Transverse colon (tissue), 4 donors: Measurements from ENCODE around the gene SP140L. TPM values are rescaled to one million over a fixed set of nuclear protein-coding genes. Genes with fewer than 3 reads are reported as not detected.
"Not testable (repeated sequence)": the region's sequence is repeated elsewhere in the genome, so short reads cannot be mapped to it uniquely, and the experiment has no call there.

ENCODE experiments used
- DNase-seq: peaks from one replicate; pipeline ENCODE4 v3.0.0-alpha.2; 2019
- H3K27ac ChIP-seq, 4 donors: fragments of 200-600 bp; sonication (generic); 2 replicates each; pipeline ENCODE4 v1.5.1; 2016 to 2018; ENCODE audit warnings: inconsistent platforms in 4 of 4
- H3K27me3 ChIP-seq: fragments of 200-600 bp; sonication (generic); 2 replicates; pipeline ENCODE4 v1.5.1; 2017; ENCODE audit warnings: inconsistent platforms
- H3K36me3 ChIP-seq, 4 donors: fragments of 200-600 bp; sonication (generic); 2 replicates each; pipeline ENCODE4 v1.5.1; 2017 to 2019; ENCODE audit warnings: inconsistent platforms in 4 of 4
- H3K4me1 ChIP-seq, 4 donors: fragments of 200-600 bp; sonication (generic); 2 replicates each; pipeline ENCODE4 v1.5.1; 2017 to 2020; ENCODE audit warnings: inconsistent platforms in 4 of 4
- H3K4me3 ChIP-seq, 4 donors: fragments of 200-600 bp; sonication (generic); 1 replicate in 1 of 4; 2 replicates in 3 of 4; pipeline versions ENCODE4 v1.5.1 to v1.6.1; 2017 to 2019; ENCODE audit warnings: inconsistent platforms in 4 of 4
- H3K9me3 ChIP-seq, 2 donors: fragments of 200-600 bp; sonication (generic); 2 replicates each; pipeline ENCODE4 v1.5.1; 2017 to 2019; ENCODE audit warnings: inconsistent platforms in 2 of 2
- EP300 ChIP-seq: sonication (generic); formaldehyde crosslinking; IDR thresholded peaks from one replicate; pipeline ENCODE4 v1.6.1; 2017; ENCODE audit warnings: antibody characterized with exemption, low read depth
- POLR2A ChIP-seq: fragments of 450-650 bp; IDR thresholded peaks from one replicate; pipeline ENCODE4 v1.6.1; 2016; ENCODE audit warnings: antibody characterized with exemption, mild to moderate bottlenecking, moderate library complexity
- POLR2AphosphoS5 ChIP-seq, 3 donors: sonication (generic); formaldehyde crosslinking; IDR thresholded peaks; one replicate each; pipeline ENCODE4 v1.6.1; 2016; ENCODE audit warnings: antibody characterized with exemption in 3 of 3
- WGBS, 2 donors: methylation state at CpG; one replicate each; pipeline ENCODE4 v1.1.5; 2018; ENCODE audit warnings: low coverage in 1 of 2; 5-methylcytosine and 5-hydroxymethylcytosine counted together
- in situ Hi-C, 4 donors: fragments of 200-750 bp; cut with MboI; loops; one replicate each; pipeline versions ENCODE4 v1.15.0 to v1.15.1; 2017; ENCODE audit warnings: low sequenced_read_pairs in 3 of 4, low pct_ligation_motif_present in 1 of 4, low pct_unique_long_range_greater_than_20kb in 1 of 4
- intact Hi-C: fragments of 100-400 bp; cut with DNase I; formaldehyde crosslinking; loops from one replicate; pipeline ENCODE4 v1.15.1; 2023; ENCODE audit warnings: low total_unique reads
- total RNA-seq, 4 donors: library from RNA; depleted of rRNA; stranded (reverse); fragments of >200 nt; gene quantifications; one replicate each; pipeline ENCODE4 v1.1.0, GENCODE V29; 2016
- TF ChIP-seq, protein P1 (sequence below), 5 experiments: fragments of 200-600 bp in 3 of 5; fragments of 450-650 bp in 2 of 5; sonication (generic) in 3 of 5; IDR thresholded peaks; 1 replicate in 2 of 5; 2 replicates in 3 of 5; pipeline ENCODE4 v1.5.1; 2016 to 2017; ENCODE audit warnings: antibody characterized with exemption in 5 of 5, inconsistent platforms in 3 of 5, mild to moderate bottlenecking in 2 of 5, moderate library complexity in 1 of 5

The SP140L gene
- total RNA-seq, 4 donors from 2014 or later: 6.8 to 32.9 (median 17.9) TPM

DNA sequence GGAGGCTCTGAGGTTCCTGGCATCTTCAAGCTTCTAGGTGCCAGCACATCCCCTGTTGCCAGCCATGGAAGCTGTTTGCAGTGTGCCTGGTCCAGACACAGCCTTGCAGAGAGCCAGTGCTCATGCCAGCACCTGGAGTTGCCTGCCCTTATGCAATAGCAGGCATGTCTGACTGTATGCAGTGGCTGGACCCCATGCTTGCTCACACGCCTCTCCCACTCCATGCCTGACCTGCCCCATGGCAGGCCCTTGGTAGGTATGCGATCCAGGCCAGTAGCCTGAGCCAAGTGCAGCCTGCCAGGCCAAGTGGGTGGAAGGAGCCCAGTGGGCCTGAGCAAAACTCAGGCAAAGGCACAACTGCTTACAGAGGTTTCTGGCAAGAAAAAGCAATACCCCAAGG is 19.5 kb upstream of the SP140L start:
- H3K4me3 ChIP-seq: no peak overlapping the region
- intact Hi-C loops (no loop called here), in situ Hi-C loops (no loop called here)
- H3K9me3 ChIP-seq: no peaks in the 10 kb centered on the region
- no peak for DNase-seq
- H3K4me1 ChIP-seq: no peaks in the 10 kb centered on the region
- no peak overlapping the region for H3K27ac ChIP-seq
- TF ChIP-seq POLR2AphosphoS5 (IDR thresholded peaks at IDR 0.05): no peak
- TF ChIP-seq, protein P1, sequence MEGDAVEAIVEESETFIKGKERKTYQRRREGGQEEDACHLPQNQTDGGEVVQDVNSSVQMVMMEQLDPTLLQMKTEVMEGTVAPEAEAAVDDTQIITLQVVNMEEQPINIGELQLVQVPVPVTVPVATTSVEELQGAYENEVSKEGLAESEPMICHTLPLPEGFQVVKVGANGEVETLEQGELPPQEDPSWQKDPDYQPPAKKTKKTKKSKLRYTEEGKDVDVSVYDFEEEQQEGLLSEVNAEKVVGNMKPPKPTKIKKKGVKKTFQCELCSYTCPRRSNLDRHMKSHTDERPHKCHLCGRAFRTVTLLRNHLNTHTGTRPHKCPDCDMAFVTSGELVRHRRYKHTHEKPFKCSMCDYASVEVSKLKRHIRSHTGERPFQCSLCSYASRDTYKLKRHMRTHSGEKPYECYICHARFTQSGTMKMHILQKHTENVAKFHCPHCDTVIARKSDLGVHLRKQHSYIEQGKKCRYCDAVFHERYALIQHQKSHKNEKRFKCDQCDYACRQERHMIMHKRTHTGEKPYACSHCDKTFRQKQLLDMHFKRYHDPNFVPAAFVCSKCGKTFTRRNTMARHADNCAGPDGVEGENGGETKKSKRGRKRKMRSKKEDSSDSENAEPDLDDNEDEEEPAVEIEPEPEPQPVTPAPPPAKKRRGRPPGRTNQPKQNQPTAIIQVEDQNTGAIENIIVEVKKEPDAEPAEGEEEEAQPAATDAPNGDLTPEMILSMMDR (IDR thresholded peaks at IDR 0.05): no peak
- no peak for TF ChIP-seq EP300
- TF ChIP-seq POLR2A: no peak
- no peaks in the 10 kb centered on the region for H3K27me3 ChIP-seq
- 100% methylated on average over 1 to 2 of the region's 2 CpGs for WGBS, 2 donors
- H3K36me3 ChIP-seq: no peaks in the 10 kb centered on the region

DNA sequence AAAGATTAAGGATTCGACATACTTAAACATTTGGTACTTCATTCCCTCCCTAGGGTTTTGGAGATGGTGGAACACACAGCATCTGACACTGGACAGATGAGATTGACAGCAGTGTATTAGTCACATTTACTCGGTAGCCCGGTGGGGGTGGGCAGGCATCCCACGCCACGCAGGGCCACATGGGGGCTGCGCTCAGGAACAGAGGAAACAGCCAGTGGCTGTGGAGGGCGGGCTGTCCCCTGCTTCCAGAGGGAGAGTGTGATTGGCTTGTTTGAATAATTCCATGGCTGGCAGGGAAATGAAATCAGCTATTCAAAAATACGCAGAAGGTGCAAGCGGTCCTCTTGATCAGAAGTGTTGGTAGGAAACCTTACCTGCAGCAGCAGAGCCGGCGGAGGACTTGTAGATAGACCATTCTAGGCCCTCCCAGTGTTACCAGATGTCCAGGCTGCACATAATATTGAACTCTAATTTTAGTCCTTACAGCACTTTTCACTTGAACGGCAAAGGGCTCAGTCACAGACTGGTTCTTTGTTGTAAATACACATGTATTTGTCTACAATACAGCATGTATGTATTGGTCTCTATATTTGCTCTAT is 18.5 kb upstream of the SP140L start:
- in situ Hi-C loops (no loop called here), intact Hi-C loops (no loop called here)
- no peaks in the 10 kb centered on the region for H3K36me3 ChIP-seq
- no peak overlapping the region for H3K4me3 ChIP-seq
- no peaks in the 10 kb centered on the region for H3K4me1 ChIP-seq
- no peaks in the 10 kb centered on the region for H3K9me3 ChIP-seq
- H3K27me3 ChIP-seq: no peaks in the 10 kb centered on the region
- DNase-seq: no peak
- TF ChIP-seq POLR2AphosphoS5 (IDR thresholded peaks at IDR 0.05): no peak
- H3K27ac ChIP-seq: no peak overlapping the region
- WGBS, 2 donors: 67 to 94% methylated on average over 2 to 12 of the region's 12 CpGs

DNA sequence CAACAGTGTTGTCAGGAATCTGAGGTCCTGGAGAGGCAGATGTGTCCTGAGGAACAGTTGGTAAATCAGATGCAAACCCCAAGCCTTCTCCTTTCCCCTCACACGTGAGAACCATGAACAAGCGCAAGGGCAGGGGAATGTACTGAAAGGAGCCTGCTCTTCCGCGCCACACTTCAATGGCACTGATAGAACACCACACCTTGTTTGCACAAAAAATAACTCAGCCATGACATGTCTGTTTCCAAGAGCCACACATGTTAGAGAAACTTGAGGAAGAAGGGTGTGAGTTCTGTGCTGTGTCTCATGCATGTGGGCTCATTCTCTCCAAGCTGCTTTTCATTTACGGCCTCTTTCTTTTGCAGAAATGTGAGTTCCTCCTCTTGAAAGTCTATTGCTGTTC is 16.2 kb upstream of the SP140L start:
- H3K4me3 ChIP-seq, H3K27me3 ChIP-seq, intact Hi-C loops, H3K36me3 ChIP-seq, H3K27ac ChIP-seq, H3K4me1 ChIP-seq, DNase-seq, H3K9me3 ChIP-seq, in situ Hi-C loops: not testable (repeated sequence)
- 78% methylated on average over 1 of the region's 5 CpGs; no CpG with 5 or more reads in 1 of the 2 donors for WGBS, 2 donors

DNA sequence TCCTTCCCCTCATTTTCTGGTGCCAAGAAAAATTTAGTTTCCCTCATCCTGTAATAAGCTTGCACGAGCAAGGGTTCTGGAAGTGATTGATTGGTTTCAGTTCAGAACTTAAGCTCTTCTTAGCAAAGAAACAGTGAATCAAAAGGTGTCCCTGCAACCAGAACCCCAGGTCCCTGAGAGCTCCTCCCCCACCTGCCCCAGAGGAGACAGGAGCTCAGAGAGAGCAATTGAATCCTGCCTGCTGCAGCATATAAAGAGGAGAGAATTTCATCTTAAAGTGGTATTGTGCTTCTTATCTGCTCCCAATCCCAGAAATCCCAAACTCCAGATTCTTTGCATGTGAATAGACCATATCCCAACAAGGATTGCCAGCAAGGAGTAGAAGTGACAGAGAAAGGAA is 15.4 kb upstream of the SP140L start:
- H3K27me3 ChIP-seq, DNase-seq, H3K4me3 ChIP-seq, H3K36me3 ChIP-seq, in situ Hi-C loops, H3K4me1 ChIP-seq, intact Hi-C loops, H3K27ac ChIP-seq, H3K9me3 ChIP-seq: not testable (repeated sequence)
- WGBS, 2 donors: 83% methylated on average over 1 of the region's 1 CpG; no CpG with 5 or more reads in 1 of the 2 donors

DNA sequence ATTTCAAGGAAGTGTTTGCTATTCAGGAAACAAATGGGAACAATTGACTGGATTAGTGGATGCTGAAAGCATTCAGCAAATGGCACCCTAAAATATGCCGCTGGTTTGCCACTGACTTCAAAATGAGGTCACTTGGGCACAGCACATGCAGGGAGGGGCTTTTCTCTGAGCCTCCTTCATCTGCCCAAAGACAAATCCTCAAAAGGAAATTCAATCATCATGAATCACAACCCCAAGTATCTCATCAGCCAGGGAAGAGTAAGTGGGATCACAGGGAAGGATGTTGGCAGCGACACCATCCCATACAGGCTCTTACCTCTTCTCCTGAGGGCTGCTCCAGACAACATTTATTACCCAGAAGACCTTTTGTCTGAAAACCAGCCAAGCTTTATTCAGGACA is 14.4 kb upstream of the SP140L start:
- Histone ChIP-seq H3K27ac (no peak overlapping the region), H3K4me3 (no peak overlapping the region), H3K4me1 (no peaks in the 10 kb centered on the region), H3K27me3 (no peaks in the 10 kb centered on the region), H3K9me3 (no peaks in the 10 kb centered on the region), H3K36me3 (no peaks in the 10 kb centered on the region)
- in situ Hi-C loops (no loop called here), intact Hi-C loops (no loop called here)
- no peak for DNase-seq
- WGBS, 2 donors: 89% methylated on average over 1 to 2 of the region's 2 CpGs
- TF ChIP-seq, protein P1 (IDR thresholded peaks at IDR 0.05): no peak
- TF ChIP-seq POLR2AphosphoS5 (IDR thresholded peaks at IDR 0.05): no peak
- no peak for TF ChIP-seq EP300
- no peak for TF ChIP-seq POLR2A

DNA sequence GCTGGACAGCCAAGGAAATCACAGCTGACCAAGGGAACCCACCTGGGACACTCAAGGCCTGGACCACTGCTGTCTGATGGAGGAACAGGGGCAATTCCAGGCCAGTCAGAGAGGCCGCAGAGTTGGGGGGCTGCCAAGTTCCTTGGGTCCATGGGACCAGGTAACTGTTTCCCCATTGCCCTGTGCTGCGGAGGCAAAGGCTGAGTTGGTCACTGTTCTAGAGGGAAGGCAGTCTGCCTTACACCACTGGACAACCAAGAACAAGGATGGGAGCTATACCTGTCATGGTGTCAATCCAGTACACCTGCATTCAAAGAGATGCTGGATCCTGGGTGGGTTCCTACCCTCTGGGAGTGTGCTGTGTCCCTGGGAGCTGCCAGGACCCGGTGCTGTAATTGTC is 9.6 kb upstream of the SP140L start:
- H3K9me3 ChIP-seq: no peaks in the 10 kb centered on the region
- no peaks in the 10 kb centered on the region for H3K36me3 ChIP-seq
- WGBS, 2 donors: 62% methylated on average over 3 of the region's 3 CpGs; no CpG with 5 or more reads in 1 of the 2 donors
- no peak overlapping the region for H3K4me3 ChIP-seq
- TF ChIP-seq POLR2AphosphoS5 (IDR thresholded peaks at IDR 0.05) (no peak), POLR2A (no peak), EP300 (no peak)
- TF ChIP-seq, protein P1 (IDR thresholded peaks at IDR 0.05): no peak
- no peak overlapping the region for H3K27ac ChIP-seq
- peaks cover 0 to 7% (median 0%) of the 10 kb centered on the region in 4 donors for H3K4me1 ChIP-seq
- in situ Hi-C loops (no loop called here), intact Hi-C loops (no loop called here)
- no peak for DNase-seq
- no peaks in the 10 kb centered on the region for H3K27me3 ChIP-seq
